GM18858 (cell line): ENCODE measurements around the gene ASB18.

Source experiments
- ATAC-seq: cut with Tn5 transposase; IDR thresholded peaks from one replicate; pipeline ENCODE4 v1.9.1; 2021; ENCODE audit not compliant: unreplicated experiment

ASB18 gene

DNA sequence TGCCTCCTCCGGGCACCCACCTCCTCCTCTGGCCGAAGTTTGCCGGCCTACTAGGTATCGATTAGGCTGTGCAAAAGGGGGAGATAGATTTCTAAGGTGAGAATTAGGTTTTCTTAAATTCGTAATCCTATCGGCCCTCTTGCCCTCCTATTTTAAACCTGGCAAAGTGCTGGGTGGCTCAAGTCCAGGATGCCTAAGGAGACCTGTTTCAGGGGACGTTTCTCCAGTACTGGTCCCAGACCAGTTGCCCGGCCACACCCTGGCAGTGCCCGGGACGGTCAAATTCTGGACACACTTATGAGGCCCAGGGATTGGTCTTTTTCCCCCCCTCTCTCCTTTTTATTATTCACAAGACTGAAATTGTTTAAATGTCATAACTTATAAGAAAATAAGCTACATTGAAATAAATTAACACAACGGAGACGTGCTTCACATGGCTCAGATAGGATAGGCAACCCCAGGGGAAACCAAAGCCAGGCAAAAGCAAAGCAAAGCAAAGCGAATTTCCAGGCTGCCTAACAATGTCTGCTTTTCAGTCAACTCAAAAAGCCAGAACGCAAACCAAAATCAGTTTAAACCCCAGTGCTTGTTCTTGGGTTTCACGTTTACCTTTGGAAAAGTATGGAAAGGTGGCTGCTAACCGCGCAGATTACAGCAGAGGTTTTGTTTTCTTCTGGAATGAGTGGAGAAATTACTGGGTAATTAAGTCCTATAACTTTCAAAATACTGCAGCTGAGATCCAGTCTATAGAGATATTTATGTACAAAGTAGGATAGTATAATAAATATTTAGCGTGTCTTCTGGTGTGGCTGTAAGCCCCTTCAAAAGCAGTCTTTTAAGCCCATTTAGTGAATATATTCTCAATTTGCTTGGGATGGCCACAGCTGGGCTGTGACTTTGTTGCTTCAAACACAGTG, 99.0 kb downstream of the ASB18 start:
- no peak for ATAC-seq

DNA sequence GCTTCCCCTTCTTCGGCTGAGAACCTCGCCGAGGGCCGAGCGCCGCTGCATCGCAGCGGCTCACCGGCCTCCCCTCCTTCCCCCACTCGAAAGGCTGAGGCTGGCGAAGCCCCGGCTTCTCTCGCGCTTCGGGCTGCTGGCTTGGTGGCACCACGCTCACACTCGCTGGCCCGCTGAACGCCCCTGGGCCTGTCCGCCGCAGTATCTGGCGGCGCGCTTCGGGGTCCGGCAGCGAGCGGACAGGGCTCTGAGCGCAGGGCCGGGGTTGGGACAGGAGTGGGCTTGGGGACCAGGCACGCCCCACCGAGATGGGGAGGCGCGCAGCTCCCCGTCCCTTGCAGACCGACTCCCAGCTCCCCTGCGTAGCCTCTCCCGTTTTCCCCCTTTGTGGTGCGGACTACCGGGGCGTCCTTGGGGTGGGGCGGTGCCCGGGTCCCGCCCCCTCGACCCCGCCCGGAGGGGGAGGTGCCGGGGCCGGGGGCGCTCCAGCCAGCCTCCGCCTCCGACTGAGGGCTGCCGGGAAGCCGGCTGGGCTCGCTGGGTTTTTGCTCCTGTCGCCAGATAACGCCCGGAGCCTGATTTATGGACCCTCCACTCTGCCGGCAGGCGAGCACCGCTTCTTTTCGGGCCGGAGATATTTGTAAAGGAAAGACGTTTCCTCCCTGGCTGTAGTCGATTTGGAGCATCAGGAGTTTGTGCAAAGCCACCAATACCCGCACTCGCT, 99.8 kb downstream of the ASB18 start:
- ATAC-seq, result no peak

DNA sequence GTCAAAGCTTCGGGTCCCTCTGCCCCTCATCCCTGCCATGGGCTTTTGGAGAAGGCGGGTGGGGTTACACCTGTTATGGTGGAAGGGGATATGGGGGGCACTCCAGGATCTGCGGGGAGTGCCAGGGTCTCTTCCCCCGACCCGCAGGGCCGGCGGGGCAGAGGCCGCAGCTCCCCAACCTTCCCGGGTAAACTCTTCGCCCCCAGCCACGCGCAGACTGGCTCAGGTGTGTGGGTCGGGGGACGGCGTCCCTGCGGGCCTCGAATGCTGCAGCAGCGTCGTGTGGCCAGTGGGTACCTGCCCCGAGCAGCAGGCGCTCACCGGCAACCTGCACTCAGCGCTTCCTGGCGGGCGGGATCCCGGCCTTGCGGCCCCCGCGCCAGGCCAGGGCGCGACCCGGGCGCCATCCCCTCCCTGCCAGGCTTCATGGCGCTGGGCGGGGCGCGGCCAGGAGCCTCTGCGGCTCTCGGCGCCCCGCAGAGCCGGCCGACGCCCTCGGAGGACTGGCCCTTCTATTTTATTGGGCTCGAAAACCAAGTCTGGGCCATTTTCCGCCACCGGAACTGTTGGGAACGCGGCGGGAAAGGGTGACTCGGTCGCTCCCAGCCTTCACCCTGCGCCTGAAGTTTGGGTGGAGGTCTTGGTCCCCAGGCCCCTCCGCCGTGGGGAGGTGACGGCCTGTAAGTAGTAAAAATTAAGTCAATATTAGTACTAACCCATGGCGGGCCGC, 100.6 kb downstream of the ASB18 start:
- ATAC-seq, result no peak

DNA sequence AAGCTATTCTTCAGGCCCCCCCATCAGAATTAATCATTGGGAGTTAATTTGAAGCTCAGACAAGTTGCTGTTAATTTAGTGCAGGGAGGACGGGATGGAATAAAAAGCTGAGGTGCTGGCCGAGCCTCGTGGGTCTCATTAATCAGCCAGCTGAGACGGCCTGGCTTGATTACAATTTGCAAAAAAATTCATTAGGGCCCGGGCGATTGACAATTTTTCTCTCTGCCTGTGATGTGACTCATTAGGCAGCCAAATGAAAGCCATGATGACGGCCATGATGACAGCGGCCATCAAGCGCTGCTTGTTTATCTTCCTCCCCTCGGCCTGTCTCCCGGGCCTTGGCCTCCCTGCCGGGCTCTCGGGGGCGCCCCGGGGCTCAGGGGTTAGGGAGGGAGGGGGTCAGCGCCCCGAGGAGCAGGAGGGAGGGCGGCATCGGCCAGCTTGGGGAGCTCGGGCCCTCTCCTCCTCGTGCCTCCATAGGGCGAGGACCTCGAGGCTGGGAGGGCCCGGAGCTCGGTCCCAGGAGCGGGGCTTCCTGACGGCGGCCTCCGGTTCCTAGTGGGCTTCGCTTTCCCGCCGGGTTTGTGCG, 101.2 kb downstream of the ASB18 start:
- ATAC-seq, result no peak

DNA sequence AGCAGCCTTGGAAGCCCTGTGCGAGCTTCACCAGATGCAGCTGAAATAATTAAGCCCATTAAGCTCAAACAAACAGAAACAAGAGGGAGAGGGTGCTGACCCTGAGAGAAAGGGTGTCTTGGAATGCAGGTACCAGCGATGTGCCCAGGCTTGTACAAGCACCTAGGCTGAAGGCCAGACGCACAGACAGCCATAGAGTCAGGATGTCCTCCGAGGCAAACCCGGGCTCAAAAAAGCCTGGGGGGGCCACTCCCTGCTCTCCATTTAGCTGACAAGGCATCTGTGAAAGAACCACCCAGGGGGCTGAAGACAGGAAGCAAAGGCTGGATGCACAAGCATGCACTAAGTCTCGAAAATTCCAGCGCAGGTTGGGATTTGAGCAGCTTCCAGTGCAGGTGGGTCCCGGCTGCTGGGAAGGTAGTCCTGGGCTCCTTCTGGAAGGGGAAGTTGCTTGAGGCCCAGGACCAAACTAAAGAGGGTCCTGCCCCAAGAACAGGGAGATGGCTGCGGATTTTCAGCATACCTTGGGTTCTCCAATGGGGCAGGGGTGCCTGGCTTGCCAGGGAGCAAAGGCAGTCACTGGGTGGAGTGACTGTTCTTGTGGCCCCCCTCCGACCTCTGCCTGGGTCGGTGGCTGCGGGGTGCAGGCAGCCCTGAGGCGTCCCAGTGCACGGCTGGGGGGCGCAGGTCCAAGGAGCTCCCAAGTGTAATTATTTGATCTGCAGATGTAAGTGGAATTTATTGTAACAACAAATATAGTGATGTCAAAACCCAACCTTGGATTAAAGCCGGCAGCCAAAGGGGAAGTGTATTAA, 102.0 kb downstream of the ASB18 start:
- no peak for ATAC-seq

DNA sequence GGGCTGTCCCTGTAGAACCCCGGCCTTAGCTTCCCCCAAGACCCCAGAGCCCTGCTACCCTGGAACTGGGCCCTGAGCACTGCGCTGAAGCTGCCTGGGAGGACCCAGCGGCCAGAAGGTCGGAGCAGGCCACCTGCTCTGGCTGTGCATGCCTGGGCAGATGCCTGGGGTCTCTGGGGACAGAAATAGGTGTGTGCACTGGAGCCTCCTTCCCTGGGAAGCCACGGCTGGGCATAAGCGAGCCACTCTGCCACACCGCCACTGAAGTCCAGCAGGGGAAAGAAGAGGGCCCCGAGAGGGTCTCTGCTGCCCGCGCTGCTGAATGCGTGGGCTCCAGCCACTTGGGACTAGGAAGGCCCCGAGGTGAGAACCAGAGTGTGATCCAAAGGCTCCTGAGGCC, 102.7 kb downstream of the ASB18 start:
- ATAC-seq, result no peak

DNA sequence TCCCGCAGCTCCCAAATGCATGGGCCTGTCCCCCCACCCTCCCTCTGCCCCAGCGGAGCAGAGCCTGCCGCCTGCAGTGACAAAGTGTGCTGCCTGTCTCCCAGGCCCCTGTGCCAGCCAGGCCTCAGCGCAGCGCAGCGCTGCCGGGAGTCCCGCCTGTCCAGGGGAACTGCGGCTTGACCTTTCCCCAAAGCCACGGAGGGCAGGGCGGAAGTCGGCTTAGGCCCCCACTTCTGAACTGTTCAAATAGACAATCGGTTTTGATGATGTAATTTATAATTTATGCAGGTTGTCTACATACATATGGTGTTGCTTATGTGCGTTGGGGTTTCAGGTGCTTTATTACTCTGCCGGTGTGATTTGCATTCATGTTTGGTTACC, 103.1 kb downstream of the ASB18 start:
- ATAC-seq, result no peak

DNA sequence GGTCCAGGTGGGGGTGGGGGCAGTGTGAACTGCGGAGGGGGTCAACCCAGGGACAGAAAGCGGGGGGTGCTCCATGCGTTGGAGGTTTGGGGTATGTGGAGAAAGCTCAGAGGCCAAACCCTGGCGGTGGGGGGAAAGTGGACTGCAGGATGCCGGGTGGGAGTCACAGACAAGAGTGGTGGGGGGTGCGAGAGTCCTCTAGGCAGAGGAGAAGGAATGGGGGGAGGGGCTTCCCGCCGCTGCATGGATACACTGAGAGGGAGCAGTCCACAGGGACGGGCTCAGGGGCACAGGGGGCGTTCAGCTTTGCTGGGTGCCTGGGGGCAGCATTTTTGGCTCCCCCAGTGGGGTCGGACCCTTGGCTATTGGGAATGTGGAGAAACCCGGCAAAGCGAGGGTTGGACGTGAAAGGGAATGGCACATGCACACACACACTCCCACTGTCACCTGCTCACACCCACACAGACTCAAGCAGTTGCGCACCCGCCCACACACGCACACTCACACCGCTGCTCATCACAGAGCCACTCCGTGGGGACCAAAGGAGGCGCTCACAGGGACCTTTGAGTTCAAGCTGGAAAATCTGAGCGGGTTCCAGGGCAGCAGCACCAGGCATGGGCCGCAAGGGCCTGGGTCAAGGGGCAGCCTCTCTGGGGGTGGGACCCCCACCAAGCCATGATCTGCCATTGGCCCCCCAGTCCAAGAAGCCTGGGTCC, 103.7 kb downstream of the ASB18 start:
- no peak for ATAC-seq

DNA sequence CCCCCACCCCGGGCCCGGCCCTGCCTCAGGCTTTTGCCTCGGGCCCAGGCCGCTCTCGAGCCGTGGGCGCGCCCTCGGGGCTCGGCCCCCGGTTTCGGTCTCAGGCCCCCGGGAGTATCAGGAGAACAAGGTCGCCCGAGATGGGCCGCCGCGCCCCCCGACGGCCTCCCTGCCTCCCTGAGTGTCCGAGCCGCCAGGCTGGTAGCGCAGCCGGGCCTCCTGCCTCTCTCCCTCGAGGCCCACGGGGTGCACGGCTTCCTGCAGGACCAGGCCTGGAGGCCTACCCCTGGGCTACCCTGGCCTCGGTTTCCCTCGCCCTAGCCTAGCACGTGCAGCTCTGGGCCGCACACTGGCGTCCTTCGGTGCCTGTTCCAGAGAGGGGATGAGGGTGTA, 104.4 kb downstream of the ASB18 start:
- ATAC-seq, result no peak

DNA sequence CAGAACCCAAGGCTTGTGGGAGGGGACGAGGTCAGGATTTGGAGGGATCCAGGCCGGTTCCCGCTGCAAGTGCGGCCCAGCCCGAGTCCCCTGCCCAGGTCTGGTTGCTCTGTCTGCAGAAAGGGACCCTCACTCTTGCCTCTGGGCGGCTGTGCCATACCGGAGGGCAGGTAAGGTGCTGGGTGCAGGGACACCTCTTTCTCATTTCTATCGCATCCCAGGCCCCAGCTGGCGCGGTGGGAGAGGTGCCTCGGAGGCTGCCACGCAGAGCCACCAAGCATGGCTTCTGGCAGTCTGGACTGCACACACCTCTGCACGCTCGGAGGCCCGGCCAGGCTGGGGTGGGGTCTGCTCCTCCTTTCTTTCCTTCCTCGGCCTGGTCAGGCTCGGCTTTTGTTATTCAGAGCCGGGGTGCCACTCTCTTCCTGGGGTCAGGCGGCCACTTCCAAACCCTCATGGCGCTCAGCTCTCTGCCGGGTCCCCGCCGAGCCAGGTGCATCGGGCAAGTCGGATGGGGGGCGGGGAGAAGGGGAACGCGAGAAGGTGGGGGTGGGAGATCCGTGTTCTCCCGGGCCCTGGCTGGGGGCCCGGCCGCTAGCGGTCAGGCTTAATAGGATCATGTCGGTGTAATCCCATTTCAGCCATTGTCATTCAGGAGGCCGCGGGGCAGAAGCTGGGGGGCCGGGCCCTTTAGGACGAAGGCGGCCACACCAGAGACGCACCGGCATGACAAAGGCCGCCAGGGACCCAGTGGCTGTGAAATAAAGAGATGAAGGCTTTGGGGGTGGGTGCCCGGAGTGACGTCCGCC, 105.0 kb downstream of the ASB18 start:
- no peak for ATAC-seq

DNA sequence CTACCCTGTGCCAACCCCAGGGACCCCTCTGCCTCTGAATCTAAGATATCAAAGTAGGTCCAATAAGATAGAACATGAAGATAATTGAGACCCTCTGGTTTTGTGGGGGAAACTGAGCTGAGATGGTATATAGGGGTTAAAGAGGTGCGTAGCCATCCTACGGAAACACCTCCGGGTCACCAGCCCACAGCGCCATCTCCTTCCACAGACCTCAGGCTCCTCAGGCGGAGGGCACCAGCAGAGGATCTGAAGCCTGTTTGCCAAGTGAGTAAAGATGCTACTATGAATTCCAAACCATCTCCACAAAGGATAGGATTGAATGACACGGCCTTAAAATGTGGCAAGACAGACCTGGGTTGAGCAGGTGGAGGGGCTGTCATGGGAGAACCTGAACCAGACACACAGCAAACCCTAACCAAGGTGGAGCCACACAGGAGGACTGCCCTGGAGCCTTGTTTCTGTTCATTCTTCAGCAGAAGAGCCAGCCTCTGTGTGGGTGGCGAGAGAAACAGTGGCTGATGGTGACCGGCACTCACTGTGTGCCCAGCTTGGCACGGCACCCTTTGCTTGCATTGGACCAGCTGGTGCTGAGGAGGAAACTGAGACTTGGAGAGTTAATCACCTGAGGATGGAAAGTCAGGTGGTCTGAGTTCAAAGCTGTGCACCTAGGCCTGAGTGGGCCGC, 106.2 kb downstream of the ASB18 start:
- no peak for ATAC-seq

DNA sequence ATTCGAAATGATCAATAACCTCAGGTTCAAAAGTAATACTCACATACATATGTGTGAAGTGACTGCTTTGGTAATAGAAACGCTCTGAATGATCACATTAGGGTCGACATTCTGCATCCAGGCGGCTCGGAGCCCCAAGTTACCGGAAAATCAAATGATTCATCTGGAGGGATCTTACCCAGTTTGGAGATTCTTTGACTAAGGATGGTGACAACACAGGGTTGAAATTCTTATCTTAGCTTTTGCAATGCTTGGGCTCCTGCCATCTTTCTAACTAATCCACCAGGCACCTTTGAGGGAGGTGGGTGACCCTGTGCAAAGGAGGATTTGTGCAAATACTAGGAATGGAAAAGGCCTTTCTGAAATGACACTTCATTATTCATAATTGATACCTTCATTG, 106.8 kb downstream of the ASB18 start:
- no peak for ATAC-seq

DNA sequence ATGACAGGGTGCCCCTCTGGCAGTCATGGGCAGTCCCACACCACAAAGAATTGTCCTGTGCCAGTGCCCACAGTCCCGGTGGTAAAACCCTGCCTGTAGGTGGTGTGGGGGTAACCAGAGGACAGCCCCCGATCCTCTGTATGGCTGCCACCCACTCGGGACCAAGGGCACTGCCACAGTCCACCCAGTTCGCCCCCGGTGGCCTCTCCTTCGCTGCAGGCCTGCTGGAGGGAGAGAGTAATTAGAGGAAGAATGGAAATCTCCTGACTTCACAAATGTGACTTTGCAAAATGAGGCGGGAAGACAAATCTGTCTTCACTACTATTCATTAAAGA, 107.4 kb downstream of the ASB18 start:
- no peak for ATAC-seq

DNA sequence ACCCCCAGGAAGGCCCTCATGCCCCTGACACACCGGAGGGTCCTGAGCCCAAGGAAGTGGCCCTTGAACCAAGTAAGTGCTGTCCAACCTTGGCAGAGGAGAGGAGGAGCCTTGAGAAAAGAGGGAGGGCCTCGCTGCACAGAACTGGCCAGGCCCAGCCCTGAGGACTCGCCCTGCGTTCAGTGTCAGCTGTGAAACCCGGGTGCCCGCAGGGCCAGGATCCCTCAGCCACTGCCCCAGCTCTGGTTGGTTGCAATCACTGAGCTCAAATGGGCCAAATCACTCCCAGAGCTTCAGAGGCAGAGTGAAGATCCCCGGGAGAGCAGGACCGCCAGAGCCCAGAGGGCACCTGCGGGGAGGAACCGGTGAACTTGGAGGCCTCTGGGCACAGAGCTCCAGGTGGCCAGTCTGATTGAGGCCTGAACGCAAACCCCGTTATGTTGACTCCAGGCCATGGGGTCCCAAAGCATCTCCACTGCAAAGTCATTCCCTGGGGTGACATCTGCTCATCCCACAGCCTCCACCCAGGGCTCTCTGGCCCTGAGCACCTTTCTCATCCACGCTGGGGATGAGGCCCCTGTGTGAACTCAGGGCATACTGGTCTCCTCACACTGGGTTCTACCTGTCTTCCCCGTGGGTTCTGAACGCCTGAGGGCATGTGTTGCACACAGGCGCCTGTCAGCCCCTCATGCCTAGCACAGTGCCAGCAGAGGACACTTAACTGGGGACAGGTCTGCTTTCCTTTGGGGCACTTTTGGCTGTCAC, 107.9 kb downstream of the ASB18 start:
- ATAC-seq, result no peak

DNA sequence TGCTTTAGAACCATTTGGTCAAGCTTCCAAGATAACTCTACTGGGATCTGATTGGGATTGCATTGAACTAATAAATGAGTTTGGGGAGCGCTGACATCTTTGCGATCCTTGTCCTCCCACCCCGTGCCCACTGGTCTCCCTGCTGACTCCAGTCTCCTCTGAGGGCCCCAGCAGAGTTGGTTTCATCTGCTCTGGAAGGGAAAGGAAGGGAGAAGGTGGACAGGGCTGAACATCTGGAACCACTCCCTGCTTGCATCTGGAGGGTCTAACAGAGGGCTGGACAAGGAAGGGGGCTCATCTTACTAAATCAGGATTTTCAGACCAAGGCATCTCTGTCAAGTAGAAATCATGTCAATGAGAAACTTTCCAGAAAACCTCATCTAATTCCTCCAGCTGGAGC, 108.8 kb downstream of the ASB18 start:
- ATAC-seq, result no peak

DNA sequence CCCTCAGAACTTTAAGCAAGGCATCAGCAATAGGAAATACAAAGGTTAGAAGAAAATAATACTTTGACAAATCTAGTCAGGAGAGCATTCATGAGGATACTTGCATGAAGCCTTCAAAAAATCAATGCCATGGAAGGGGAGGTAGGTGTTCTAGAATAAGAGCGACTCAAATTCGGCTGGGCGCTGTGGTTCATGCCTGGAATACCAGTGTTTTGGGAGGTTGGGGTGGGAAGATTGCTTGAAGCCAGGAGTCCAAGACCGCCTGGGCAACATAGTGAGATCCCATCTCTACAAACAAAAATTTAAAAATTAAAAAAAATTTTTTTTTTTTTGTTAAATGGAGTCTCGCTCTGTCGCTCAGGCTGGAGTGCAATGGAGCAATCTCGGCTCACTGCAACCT, 117.8 kb downstream of the ASB18 start:
- ATAC-seq, result no peak

DNA sequence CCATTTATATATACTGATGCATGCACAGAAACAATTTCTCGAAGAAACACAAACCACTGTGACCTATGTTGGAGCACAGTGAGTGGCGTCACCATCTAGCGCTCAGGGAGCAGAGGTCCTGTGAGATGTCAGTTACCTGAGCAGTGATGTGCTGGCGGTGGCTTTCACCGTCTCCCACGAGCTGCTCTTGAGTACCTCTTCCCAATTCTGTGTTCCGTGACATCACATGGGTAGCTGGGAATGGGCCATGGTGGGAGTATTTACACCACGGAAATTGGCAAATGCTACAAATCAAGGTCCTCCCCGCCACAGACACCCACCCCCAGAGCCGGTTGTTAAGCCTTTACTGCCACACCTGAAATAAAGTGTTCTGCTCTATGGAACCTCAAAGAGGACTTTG, 120.4 kb downstream of the ASB18 start:
- ATAC-seq, result no peak
